Measurements from ENCODE around the gene RRBP1. TPM values are rescaled to one million over a fixed set of nuclear protein-coding genes. Genes with fewer than 3 reads are reported as not detected.
"Not testable (repeated sequence)": the region's sequence is repeated elsewhere in the genome, so short reads cannot be mapped to it uniquely, and the experiment has no call there.

The RRBP1 gene
- total RNA-seq, 2 donors from 2014 or later = 52.0 to 57.7 TPM

- Histone ChIP-seq H3K4me1 (peaks cover 0 to 14% of the 10 kb centered on the region in 2 donors), H3K9me3 (no peaks in the 10 kb centered on the region), H3K36me3 (no peaks in the 10 kb centered on the region), H3K27ac (no peak overlapping the region), H3K4me3 (no peak overlapping the region), H3K27me3 (no peaks in the 10 kb centered on the region)
- no peak for DNase-seq (ENCODE audit: low spot score)
- TF ChIP-seq, protein P1, sequence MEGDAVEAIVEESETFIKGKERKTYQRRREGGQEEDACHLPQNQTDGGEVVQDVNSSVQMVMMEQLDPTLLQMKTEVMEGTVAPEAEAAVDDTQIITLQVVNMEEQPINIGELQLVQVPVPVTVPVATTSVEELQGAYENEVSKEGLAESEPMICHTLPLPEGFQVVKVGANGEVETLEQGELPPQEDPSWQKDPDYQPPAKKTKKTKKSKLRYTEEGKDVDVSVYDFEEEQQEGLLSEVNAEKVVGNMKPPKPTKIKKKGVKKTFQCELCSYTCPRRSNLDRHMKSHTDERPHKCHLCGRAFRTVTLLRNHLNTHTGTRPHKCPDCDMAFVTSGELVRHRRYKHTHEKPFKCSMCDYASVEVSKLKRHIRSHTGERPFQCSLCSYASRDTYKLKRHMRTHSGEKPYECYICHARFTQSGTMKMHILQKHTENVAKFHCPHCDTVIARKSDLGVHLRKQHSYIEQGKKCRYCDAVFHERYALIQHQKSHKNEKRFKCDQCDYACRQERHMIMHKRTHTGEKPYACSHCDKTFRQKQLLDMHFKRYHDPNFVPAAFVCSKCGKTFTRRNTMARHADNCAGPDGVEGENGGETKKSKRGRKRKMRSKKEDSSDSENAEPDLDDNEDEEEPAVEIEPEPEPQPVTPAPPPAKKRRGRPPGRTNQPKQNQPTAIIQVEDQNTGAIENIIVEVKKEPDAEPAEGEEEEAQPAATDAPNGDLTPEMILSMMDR (IDR thresholded peaks at IDR 0.05) = no peak
Measured at GRCh38 chr20:17711267-17711627, 29.2 kb upstream of the RRBP1 start.

DNA sequence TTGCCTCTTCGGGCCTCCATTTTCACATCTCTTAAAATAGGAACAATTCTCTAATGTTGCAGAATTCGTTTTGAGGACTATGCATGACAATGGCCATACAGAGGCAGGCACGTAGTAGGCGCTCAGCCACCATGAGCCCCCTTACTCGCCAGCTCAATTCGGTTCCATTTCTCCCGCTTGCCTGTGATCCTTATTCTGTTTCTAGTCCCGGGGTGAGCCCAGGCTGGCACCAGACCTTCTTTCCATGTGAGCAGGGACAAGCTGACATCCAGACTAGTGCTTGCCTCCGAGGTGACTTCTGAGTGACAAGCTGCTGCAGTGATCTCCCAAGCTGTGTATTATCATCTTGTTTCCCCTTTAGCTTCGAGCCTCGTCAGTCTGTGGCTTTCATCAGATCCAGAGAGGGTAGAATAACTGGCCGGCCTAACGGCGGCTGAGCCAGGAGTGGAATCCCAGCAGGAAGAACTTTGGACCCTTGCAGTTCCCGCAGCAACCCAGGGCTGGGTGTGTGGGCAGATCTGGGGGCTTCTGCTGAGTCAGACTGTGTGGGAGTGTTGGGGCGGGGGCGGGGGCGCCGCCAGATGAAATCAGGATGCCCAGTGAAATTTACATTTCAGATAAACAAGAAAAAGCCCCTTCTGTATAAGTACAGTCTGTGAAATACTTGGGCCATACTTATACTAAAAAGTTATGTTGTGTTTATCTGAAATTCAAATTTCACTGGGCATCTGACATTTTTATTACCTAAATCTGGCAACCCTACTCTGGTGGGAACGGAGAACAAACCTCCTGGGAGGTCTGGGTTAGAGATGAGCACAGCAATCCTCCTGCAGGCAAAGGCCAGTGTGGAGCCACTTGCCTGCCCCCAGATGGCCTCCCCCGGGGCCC is 28.6 kb upstream of the RRBP1 start:
- Histone ChIP-seq H3K9me3 (no peaks in the 10 kb centered on the region), H3K36me3 (no peaks in the 10 kb centered on the region), H3K27me3 (no peaks in the 10 kb centered on the region), H3K4me1 (peaks cover 0 to 14% of the 10 kb centered on the region in 2 donors), H3K4me3 (no peak overlapping the region), H3K27ac (no peak overlapping the region)
- TF ChIP-seq, protein P1 (IDR thresholded peaks at IDR 0.05) = no peak
- DNase-seq (ENCODE audit: low spot score) = no peak

DNA sequence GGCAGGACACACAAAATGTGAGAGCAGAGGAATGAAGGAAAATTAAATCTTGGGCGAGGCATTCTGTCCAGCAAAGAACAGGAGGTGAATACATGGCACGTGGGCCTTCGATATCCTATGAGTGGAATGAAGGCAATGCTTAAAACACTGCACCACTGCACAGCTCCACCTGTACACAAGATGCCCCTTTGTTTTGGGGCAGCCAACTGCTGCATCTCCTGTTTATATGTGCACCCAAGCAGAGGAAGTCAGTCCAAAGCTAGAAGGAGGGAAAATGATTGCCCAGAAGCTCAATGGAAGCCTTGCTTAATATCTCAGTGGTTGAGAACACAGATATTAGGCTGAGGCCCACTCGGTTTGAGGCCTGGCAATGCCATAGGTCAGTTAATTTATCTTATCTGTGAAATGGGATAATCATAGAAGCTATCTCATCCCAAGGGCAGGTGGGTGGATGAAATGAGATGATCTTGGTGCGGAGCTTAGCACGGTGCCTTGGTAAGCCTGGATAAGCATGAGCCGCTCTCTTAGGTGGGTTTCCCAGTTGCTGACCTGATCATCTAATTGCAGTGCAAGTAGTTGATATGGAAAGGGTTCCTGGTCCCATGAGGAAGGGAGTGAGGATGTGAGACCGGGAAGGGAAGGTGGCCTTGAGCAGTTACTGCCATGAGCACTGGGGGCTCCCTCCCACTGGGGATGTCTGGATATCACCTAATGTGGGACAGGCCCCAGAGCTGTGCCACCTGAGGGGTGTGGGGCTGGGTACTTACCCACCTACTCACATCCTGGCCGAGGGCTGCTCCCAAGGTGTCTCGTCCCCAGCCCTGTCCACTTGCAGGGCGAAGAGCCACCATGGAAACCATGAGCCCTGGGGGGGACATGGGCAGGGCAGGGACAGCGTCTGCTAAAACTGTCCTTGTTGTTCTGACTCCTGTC is 27.6 kb upstream of the RRBP1 start:
- H3K36me3 ChIP-seq = no peaks in the 10 kb centered on the region
- DNase-seq (ENCODE audit: low spot score) = no peak
- no peak overlapping the region for H3K4me3 ChIP-seq
- TF ChIP-seq, protein P1 (IDR thresholded peaks at IDR 0.05) = no peak
- H3K9me3 ChIP-seq = no peaks in the 10 kb centered on the region
- H3K4me1 ChIP-seq = peaks cover 0 to 14% of the 10 kb centered on the region in 2 donors
- H3K27ac ChIP-seq = no peak overlapping the region
- H3K27me3 ChIP-seq = no peaks in the 10 kb centered on the region

GRCh38 chr20:17708675-17709360 is 26.8 kb upstream of the RRBP1 start:
- Histone ChIP-seq H3K27ac (no peak overlapping the region), H3K36me3 (no peaks in the 10 kb centered on the region), H3K9me3 (no peaks in the 10 kb centered on the region), H3K4me3 (no peak overlapping the region), H3K27me3 (no peaks in the 10 kb centered on the region), H3K4me1 (peaks cover 0 to 14% of the 10 kb centered on the region in 2 donors)
- no peak for DNase-seq (ENCODE audit: low spot score)
- TF ChIP-seq, protein P1 (IDR thresholded peaks at IDR 0.05) = no peak

DNA sequence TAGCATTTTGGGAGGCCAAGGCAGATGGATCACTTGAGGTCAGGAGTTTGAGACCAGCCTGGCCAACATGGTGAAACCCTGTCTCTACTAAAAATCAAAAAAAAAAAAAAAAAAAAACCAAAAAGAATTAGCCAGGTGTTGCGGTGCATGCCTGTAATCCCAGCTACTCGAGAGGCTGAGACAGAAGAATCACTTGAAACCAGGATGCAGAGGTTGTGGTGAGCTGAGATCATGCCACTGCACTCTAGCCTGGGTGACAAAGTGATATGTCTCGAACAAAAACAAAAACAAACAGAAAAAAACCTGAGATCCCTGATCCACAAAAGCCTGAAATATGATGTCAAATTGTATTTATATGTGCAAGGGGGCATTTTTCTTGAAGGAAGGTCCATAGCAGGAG is 25.9 kb upstream of the RRBP1 start:
- peaks cover 0 to 14% of the 10 kb centered on the region in 2 donors for H3K4me1 ChIP-seq
- H3K27ac ChIP-seq; H3K36me3 ChIP-seq; H3K9me3 ChIP-seq; H3K4me3 ChIP-seq; DNase-seq (ENCODE audit: low spot score); H3K27me3 ChIP-seq: not testable (repeated sequence)

All from right atrium auricular region (tissue), 2 donors.